Measurements from ENCODE around the gene PHLPP1. TPM values are rescaled to one million over a fixed set of nuclear protein-coding genes. Genes with fewer than 3 reads are reported as not detected.

Gene PHLPP1
- total and polyA plus RNA-seq, 2 of the 4 experiments (the other 2 are of a cell fraction), result 3.3 to 3.6 TPM

GRCh38 chr18:62900132-62900883 lies 185.0 kb downstream of the PHLPP1 start:
- no peak overlapping the region for H3K4me3 ChIP-seq (ENCODE audit: insufficient read depth, low read depth, low read length)
- CTCF ChIA-PET, result interaction anchor here (1.1 kb wide), 1 partner anchor 14 kb away, joined by 3 read pairs; no protein-coding TSS in a partner anchor
- H2BK20ac ChIP-seq (ENCODE audit: low read depth, low read length), result no peak overlapping the region
- no peaks in the 10 kb centered on the region for H3K36me3 ChIP-seq (ENCODE audit: control insufficient read depth, insufficient read depth, low read length)
- H2AK5ac ChIP-seq (ENCODE audit: low read depth, low read length), result no peak overlapping the region
- no peak overlapping the region for H4K8ac ChIP-seq (ENCODE audit: low read depth in 2 of 2, low read length in 2 of 2)
- H3K23ac ChIP-seq (ENCODE audit: low read depth, low read length), result no peak overlapping the region
- H3K9ac ChIP-seq (ENCODE audit: low read depth, low read length), result no peak overlapping the region
- in situ Hi-C loops (cut with MboI; ENCODE audit: low sequenced_read_pairs) (no loop called here), intact Hi-C loops (cut with micrococcal nuclease) (no loop called here), dilution Hi-C loops (cut with HindIII; ENCODE audit: low sequenced_read_pairs, unreplicated experiment) (no loop called here)
- H3K27me3 ChIP-seq (ENCODE audit: control insufficient read depth, insufficient read depth, low read length), result no peaks in the 10 kb centered on the region
- H3K4me1 ChIP-seq (ENCODE audit: control insufficient read depth, insufficient read depth, low read length), result peaks cover 8% of the 10 kb centered on the region
- BruUV-seq (replicated peaks), result no TSS peak
- WGBS, 2 experiments (ENCODE audit: extremely low coverage in 2 of 2, insufficient read length in 1 of 2), result no CpG with 5 or more reads among the region's 7 CpGs
- no peak overlapping the region for H2BK5ac ChIP-seq (ENCODE audit: low read depth, low read length, poor library complexity, severe bottlenecking)
- H2BK120ac ChIP-seq (ENCODE audit: low read depth, low read length), result no peak overlapping the region
- H2AFZ ChIP-seq (replicated peaks; ENCODE audit: low read length, poor library complexity), result no peak overlapping the region
- no peak overlapping the region for H4K5ac ChIP-seq (ENCODE audit: low read depth, low read length)
- H4K20me1 ChIP-seq (ENCODE audit: insufficient read depth, low read length), result no peaks in the 10 kb centered on the region
- TF ChIP-seq MAFK (IDR thresholded peaks at IDR 0.05; ENCODE audit: low read depth, low read length), result no peak
- no peak for TF ChIP-seq RFX5 (IDR thresholded peaks at IDR 0.05; ENCODE audit: low read depth, low read length)
- TF ChIP-seq, protein P1, sequence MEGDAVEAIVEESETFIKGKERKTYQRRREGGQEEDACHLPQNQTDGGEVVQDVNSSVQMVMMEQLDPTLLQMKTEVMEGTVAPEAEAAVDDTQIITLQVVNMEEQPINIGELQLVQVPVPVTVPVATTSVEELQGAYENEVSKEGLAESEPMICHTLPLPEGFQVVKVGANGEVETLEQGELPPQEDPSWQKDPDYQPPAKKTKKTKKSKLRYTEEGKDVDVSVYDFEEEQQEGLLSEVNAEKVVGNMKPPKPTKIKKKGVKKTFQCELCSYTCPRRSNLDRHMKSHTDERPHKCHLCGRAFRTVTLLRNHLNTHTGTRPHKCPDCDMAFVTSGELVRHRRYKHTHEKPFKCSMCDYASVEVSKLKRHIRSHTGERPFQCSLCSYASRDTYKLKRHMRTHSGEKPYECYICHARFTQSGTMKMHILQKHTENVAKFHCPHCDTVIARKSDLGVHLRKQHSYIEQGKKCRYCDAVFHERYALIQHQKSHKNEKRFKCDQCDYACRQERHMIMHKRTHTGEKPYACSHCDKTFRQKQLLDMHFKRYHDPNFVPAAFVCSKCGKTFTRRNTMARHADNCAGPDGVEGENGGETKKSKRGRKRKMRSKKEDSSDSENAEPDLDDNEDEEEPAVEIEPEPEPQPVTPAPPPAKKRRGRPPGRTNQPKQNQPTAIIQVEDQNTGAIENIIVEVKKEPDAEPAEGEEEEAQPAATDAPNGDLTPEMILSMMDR (conservative IDR thresholded peaks at IDR 0.05; ENCODE audit: low read depth, low read length), result no peak
- no peak for TF ChIP-seq BHLHE40 (IDR thresholded peaks at IDR 0.05; ENCODE audit: low read depth, low read length)
- TF ChIP-seq ELK1 (IDR thresholded peaks at IDR 0.05; ENCODE audit: borderline replicate concordance, low read depth, low read length), result no peak
- TF ChIP-seq RCOR1 (IDR thresholded peaks at IDR 0.05; ENCODE audit: insufficient replicate concordance, low read length), result no peak
- TF ChIP-seq SMC3 (IDR thresholded peaks at IDR 0.05; ENCODE audit: low read depth, low read length), result no peak
- no peak for TF ChIP-seq NFE2L2 (IDR thresholded peaks at IDR 0.05; ENCODE audit: low read depth, low read length)
- no peak overlapping the region for H3K27ac ChIP-seq (ENCODE audit: insufficient read depth, low read length)
- H4K91ac ChIP-seq (ENCODE audit: insufficient read depth, low read depth, low read length), result no peak overlapping the region
- no peak overlapping the region for H3K4me2 ChIP-seq (ENCODE audit: low read depth, low read length)
- H2BK15ac ChIP-seq (ENCODE audit: low read depth, low read length), result no peak overlapping the region
- no peak overlapping the region for H3K14ac ChIP-seq (replicated peaks; ENCODE audit: low read depth, low read length)
- no peak overlapping the region for H3K18ac ChIP-seq (ENCODE audit: low read depth, low read length)
- H3K9me3 ChIP-seq (ENCODE audit: control insufficient read depth, insufficient read depth, low read length), result no peaks in the 10 kb centered on the region
- no peak overlapping the region for H2AK9ac ChIP-seq (replicated peaks; ENCODE audit: low read depth, low read length, poor library complexity)
- POLR2A ChIA-PET (ENCODE audit: unreplicated experiment), result no interaction called here
- H3K56ac ChIP-seq (ENCODE audit: extremely low read depth, insufficient read depth, low read length), result no peak overlapping the region
- H3K79me1 ChIP-seq (ENCODE audit: low read depth in 1 of 2, low read length in 2 of 2), result peaks cover 0 to 9% of the 10 kb centered on the region in 2 experiments; a peak in 1 of 4 replicates
- no peak overlapping the region for H3K4ac ChIP-seq (ENCODE audit: low read depth, low read length)
- no peak for DNase-seq
- no peak for ATAC-seq (ENCODE audit: low read depth)
- H3K9me1 ChIP-seq (ENCODE audit: insufficient read depth, low read length), result peaks cover 7% of the 10 kb centered on the region

All from IMR-90 (cell line).